GM12878 (cell line): ENCODE data around the gene DNTT.

Source experiments
- CREM ChIP-seq: IDR thresholded peaks from 2 replicates; pipeline ENCODE4 v1.6.1; 2014; ENCODE audit warnings: antibody characterized with exemption, low read depth
- ETV6 ChIP-seq, 2 experiments: fragments of 450-650 bp in 1 of 2; IDR thresholded peaks in 1 of 2; conservative IDR thresholded peaks in 1 of 2; 2 replicates each; pipeline ENCODE4 v1.6.1; 2014; ENCODE audit warnings: antibody characterized with exemption in 1 of 2, borderline replicate concordance in 1 of 2, low read depth in 1 of 2, mild to moderate bottlenecking in 1 of 2, moderate library complexity in 1 of 2
- JUNB ChIP-seq: IDR thresholded peaks from 2 replicates; pipeline ENCODE4 v1.6.1; 2016; ENCODE audit warnings: antibody characterized with exemption, mild to moderate bottlenecking
- JUND ChIP-seq: IDR thresholded peaks from 2 replicates; pipeline ENCODE4 v1.6.1; 2012; ENCODE audit warnings: low read depth, mild to moderate bottlenecking, low read length, improper control_type of control experiment, moderate library complexity
- POLR2A ChIP-seq: IDR thresholded peaks from 2 replicates; pipeline ENCODE4 v1.6.1; 2011; ENCODE audit warnings: low read depth, mild to moderate bottlenecking, low read length
- POLR2AphosphoS5 ChIP-seq: IDR thresholded peaks from 2 replicates; pipeline ENCODE4 v1.6.1; 2011; ENCODE audit warnings: mild to moderate bottlenecking, low read length, inconsistent platforms
- TF ChIP-seq, protein P1 (sequence below), 3 experiments: IDR thresholded peaks in 2 of 3; conservative IDR thresholded peaks in 1 of 3; 2 replicates each; pipeline ENCODE4 v1.5.1; 2011; ENCODE audit warnings: low read depth in 3 of 3, low read length in 3 of 3, mild to moderate bottlenecking in 3 of 3, control low read depth in 2 of 3, moderate library complexity in 2 of 3, inconsistent platforms in 1 of 3, mixed read lengths in 1 of 3; ENCODE audit not compliant: control insufficient read depth in 2 of 3, insufficient read depth in 1 of 3; ENCODE audit errors: extremely low read depth in 1 of 3

DNA sequence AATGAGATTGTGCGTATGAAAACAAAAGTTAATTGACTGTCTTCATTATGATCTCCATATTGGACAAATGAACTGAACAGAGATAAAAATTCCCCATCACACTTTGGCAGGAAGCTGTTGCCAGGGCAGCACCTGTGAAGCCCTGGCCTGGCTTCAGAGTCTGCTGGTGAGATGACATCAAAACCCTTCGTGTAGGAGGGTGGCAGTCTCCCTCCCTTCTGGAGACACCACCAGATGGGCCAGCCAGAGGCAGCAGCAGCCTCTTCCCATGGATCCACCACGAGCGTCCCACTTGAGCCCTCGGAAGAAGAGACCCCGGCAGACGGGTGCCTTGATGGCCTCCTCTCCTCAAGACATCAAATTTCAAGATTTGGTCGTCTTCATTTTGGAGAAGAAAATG is at the start of gene DNTT:
- no peak for TF ChIP-seq CREM
- no peak for TF ChIP-seq JUNB
- no peak for TF ChIP-seq POLR2AphosphoS5
- TF ChIP-seq JUND: no peak
- TF ChIP-seq, protein P1, sequence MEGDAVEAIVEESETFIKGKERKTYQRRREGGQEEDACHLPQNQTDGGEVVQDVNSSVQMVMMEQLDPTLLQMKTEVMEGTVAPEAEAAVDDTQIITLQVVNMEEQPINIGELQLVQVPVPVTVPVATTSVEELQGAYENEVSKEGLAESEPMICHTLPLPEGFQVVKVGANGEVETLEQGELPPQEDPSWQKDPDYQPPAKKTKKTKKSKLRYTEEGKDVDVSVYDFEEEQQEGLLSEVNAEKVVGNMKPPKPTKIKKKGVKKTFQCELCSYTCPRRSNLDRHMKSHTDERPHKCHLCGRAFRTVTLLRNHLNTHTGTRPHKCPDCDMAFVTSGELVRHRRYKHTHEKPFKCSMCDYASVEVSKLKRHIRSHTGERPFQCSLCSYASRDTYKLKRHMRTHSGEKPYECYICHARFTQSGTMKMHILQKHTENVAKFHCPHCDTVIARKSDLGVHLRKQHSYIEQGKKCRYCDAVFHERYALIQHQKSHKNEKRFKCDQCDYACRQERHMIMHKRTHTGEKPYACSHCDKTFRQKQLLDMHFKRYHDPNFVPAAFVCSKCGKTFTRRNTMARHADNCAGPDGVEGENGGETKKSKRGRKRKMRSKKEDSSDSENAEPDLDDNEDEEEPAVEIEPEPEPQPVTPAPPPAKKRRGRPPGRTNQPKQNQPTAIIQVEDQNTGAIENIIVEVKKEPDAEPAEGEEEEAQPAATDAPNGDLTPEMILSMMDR (IDR thresholded peaks at IDR 0.05 in 2 of 3, conservative IDR thresholded peaks at IDR 0.05 in 1 of 3; ENCODE audit: control insufficient read depth in 2 of 3, extremely low read depth in 1 of 3, insufficient read depth in 1 of 3, low read depth in 3 of 3, low read length in 3 of 3): no peak
- TF ChIP-seq POLR2A: no peak
- no peak for TF ChIP-seq ETV6 (conservative IDR thresholded peaks at IDR 0.05 in 1 of 2, IDR thresholded peaks at IDR 0.05 in 1 of 2; ENCODE audit: borderline replicate concordance in 1 of 2, low read depth in 1 of 2)
